ENCODE data around the gene SPTAN1.

SPTAN1 gene

DNA sequence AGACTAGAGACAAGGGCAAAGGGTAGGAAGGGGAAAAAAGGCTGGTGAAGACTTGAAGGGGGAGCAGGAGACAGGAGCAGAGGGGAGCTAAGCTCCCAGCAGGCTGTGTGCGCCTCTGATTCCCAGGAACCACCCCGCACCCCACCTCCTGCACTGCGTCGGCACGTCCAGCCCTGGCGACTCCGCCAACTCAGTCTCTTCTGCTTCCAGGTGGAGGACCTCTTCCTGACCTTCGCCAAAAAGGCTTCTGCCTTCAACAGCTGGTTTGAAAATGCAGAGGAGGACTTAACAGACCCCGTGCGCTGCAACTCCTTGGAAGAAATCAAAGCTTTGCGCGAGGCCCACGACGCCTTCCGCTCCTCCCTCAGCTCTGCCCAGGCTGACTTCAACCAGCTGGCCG, 73.8 kb downstream of the SPTAN1 start:
- H3K27me3 ChIP-seq, result no peaks in the 10 kb centered on the region
- no peaks in the 10 kb centered on the region for H3K9me3 ChIP-seq
- no peaks in the 10 kb centered on the region for H3K4me1 ChIP-seq (ENCODE audit: control insufficient read depth in 1 of 2, insufficient read depth in 1 of 2, low read depth in 1 of 2, low read length in 1 of 2)
- TF ChIP-seq, protein P1, sequence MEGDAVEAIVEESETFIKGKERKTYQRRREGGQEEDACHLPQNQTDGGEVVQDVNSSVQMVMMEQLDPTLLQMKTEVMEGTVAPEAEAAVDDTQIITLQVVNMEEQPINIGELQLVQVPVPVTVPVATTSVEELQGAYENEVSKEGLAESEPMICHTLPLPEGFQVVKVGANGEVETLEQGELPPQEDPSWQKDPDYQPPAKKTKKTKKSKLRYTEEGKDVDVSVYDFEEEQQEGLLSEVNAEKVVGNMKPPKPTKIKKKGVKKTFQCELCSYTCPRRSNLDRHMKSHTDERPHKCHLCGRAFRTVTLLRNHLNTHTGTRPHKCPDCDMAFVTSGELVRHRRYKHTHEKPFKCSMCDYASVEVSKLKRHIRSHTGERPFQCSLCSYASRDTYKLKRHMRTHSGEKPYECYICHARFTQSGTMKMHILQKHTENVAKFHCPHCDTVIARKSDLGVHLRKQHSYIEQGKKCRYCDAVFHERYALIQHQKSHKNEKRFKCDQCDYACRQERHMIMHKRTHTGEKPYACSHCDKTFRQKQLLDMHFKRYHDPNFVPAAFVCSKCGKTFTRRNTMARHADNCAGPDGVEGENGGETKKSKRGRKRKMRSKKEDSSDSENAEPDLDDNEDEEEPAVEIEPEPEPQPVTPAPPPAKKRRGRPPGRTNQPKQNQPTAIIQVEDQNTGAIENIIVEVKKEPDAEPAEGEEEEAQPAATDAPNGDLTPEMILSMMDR (IDR thresholded peaks at IDR 0.05), result no peak
- H3K36me3 ChIP-seq, result peaks cover 91% of the 10 kb centered on the region
- no peak overlapping the region for H3K27ac ChIP-seq
- H3K4me3 ChIP-seq (ENCODE audit: low read depth in 1 of 2, low read length in 1 of 2), result no peak overlapping the region

DNA sequence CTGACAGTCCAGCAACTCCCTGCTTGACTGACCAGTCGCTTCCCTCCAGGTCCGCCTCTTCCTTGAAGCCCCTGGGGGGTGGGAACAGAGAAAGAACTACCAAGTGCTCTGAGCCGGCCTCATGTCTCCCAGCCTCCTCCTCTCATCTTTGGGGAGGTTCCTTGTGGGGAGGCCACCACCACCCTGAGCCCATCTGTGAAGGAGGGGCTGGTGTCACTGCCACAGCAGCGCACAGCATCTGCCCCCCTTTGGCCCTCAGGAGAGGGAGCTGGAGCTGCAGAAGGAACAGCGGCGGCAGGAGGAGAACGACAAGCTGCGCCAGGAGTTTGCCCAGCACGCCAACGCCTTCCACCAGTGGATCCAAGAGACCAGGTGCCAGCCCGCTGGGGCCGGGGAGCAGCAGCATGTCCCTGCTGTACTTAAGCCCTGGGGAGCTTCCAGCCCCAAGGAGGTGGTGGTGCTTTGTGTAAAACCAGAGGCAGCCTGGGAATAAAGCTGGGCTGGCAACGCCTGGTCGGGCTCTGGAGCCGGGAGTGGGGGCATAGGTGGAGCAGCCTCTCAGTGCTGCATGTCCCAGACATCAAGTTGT, 74.8 kb downstream of the SPTAN1 start:
- Histone ChIP-seq H3K9me3 (no peaks in the 10 kb centered on the region), H3K27ac (no peak overlapping the region), H3K4me3 (ENCODE audit: low read depth in 1 of 2, low read length in 1 of 2) (no peak overlapping the region), H3K27me3 (no peaks in the 10 kb centered on the region), H3K36me3 (peaks cover 91% of the 10 kb centered on the region), H3K4me1 (ENCODE audit: control insufficient read depth in 1 of 2, insufficient read depth in 1 of 2, low read depth in 1 of 2, low read length in 1 of 2) (no peaks in the 10 kb centered on the region)
- TF ChIP-seq, protein P1 (IDR thresholded peaks at IDR 0.05), result no peak

DNA sequence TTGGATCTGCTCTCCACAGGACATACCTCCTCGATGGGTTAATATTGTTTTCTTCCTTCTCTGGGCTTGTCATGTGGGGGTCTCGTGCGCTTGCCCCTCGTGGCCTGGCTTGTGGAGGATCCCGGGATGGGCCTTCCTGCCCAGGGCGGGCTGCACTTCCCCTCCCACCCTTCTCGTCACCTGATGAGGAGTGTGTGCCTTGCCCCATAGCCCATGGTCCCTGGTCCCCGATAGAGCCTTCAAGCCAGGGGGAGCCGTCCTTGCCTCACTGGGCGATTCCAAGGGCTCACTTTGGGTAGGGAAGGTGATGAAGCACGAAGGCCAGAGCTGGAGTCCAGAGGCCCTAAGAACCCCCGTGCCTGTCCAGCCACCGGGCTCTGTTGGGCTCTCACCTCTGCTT, 75.5 kb downstream of the SPTAN1 start:
- Histone ChIP-seq H3K27ac (no peak overlapping the region), H3K36me3 (peaks cover 91% of the 10 kb centered on the region), H3K27me3 (no peaks in the 10 kb centered on the region), H3K4me3 (ENCODE audit: low read depth in 1 of 2, low read length in 1 of 2) (no peak overlapping the region), H3K4me1 (ENCODE audit: control insufficient read depth in 1 of 2, insufficient read depth in 1 of 2, low read depth in 1 of 2, low read length in 1 of 2) (no peaks in the 10 kb centered on the region), H3K9me3 (no peaks in the 10 kb centered on the region)
- TF ChIP-seq, protein P1 (IDR thresholded peaks at IDR 0.05), result no peak

DNA sequence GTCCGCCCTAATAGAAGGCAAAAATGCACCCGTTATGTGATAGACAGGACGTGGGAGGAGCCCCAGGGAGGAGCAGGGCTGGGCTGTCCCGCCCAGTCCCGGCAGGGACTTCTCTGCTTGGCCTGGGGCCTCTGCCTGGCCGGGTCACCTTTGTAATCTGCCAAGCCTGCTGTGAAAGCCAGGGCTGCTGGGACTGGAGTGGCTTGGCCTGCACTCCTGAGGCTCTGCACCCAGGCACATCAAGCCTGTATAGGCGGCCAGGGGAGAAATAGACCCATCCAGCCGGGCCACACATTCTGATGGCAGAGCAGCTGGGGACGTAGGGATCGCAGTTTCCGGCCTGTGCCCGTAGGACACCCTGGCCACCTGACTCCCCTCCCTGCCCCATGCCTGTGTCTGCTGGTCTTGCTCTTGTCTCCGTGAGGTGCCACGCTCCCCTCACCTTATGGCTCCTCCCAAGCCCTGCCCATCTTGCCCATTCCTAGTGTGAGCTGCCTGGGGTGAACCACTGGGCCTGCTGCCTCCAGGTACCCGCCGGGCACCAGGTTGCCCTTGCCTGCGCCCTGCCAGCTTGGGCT, 76.2 kb downstream of the SPTAN1 start:
- Histone ChIP-seq H3K9me3 (no peaks in the 10 kb centered on the region), H3K4me1 (ENCODE audit: control insufficient read depth in 1 of 2, insufficient read depth in 1 of 2, low read depth in 1 of 2, low read length in 1 of 2) (no peaks in the 10 kb centered on the region), H3K4me3 (ENCODE audit: low read depth in 1 of 2, low read length in 1 of 2) (no peak overlapping the region), H3K27me3 (no peaks in the 10 kb centered on the region), H3K36me3 (peaks cover 96% of the 10 kb centered on the region), H3K27ac (no peak overlapping the region)
- TF ChIP-seq, protein P1 (IDR thresholded peaks at IDR 0.05), result no peak

DNA sequence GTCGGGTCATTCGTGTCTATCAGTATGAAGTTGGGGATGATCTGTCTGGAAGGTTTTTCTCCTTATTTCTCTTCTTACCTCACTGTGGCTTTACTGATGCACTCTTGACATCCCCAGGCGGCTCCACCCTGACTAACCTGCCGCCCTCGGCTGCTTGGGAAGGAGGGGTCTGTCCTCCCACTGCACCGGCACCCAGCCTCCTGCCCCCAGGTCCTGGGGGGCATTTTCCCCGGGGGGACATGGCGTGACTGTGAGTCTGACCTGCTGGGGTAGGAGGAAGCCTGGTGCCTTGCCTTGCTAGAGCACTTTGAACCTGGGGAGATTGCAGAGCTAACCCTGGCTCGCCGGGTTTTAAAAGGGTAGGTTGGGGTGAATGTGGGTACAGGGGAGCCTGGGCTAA, 76.7 kb downstream of the SPTAN1 start:
- H3K27me3 ChIP-seq, result no peaks in the 10 kb centered on the region
- H3K9me3 ChIP-seq, result no peaks in the 10 kb centered on the region
- TF ChIP-seq, protein P1 (IDR thresholded peaks at IDR 0.05), result no peak
- H3K4me3 ChIP-seq (ENCODE audit: low read depth in 1 of 2, low read length in 1 of 2), result no peak overlapping the region
- H3K36me3 ChIP-seq, result peaks cover 100% of the 10 kb centered on the region
- no peaks in the 10 kb centered on the region for H3K4me1 ChIP-seq (ENCODE audit: control insufficient read depth in 1 of 2, insufficient read depth in 1 of 2, low read depth in 1 of 2, low read length in 1 of 2)
- H3K27ac ChIP-seq, result no peak overlapping the region

Data from neutrophil (primary cell).